ENCODE results near the gene ARV1. TPM values are rescaled to one million over a fixed set of nuclear protein-coding genes. Genes with fewer than 3 reads are reported as not detected.

Gene ARV1
- total RNA-seq, 1 experiment from 2014 or later = 8.0 TPM

- no peak for TF ChIP-seq CTCF (conservative IDR thresholded peaks at IDR 0.05)
- Mint-ChIP-seq H3K36me3 (ENCODE audit: insufficient read depth in 1 of 3, low read depth in 3 of 3) (peaks cover 0 to 2% (median 0%) of the 10 kb centered on the region in 3 experiments; a peak in 1 of 7 replicates), H3K4me3 (peak overlapping the region; percentile 95 to 97), H3K27me3 (ENCODE audit: low read depth) (peaks cover 22% of the 10 kb centered on the region), H3K27ac (no peak overlapping the region), H3K9me3 (no peaks in the 10 kb centered on the region; a peak in 1 of 5 replicates), H3K4me1 (peaks cover 23 to 31% of the 10 kb centered on the region in 2 experiments)
- Histone ChIP-seq H3K4ac (ENCODE audit: low read depth, low read length) (no peak overlapping the region), H3K27ac (ENCODE audit: insufficient read length, low read depth, low read length) (no peak overlapping the region), H3K27me3 (ENCODE audit: insufficient read depth, low read length) (peaks cover 39% of the 10 kb centered on the region), H3K56ac (ENCODE audit: insufficient read length, low read depth, low read length) (no peak overlapping the region), H2BK15ac (ENCODE audit: low read depth, low read length) (no peak overlapping the region), H2BK120ac (ENCODE audit: low read depth, low read length, poor library complexity, severe bottlenecking) (no peak overlapping the region), H3K79me1 (ENCODE audit: insufficient read depth, low read depth, low read length, poor library complexity, severe bottlenecking) (no peaks in the 10 kb centered on the region), H3T11ph (ENCODE audit: low read length) (no peak overlapping the region), H2AK5ac (ENCODE audit: insufficient read length, low read length) (no peak overlapping the region), H3K4me1 (ENCODE audit: insufficient read depth, low read length) (no peaks in the 10 kb centered on the region), H2BK5ac (ENCODE audit: insufficient read length, low read length) (no peak overlapping the region), H4K20me1 (ENCODE audit: control insufficient read depth, insufficient read depth, insufficient read length) (no peaks in the 10 kb centered on the region), H3K9me3 (ENCODE audit: control insufficient read depth, low read depth, low read length) (no peaks in the 10 kb centered on the region), H3K14ac (ENCODE audit: insufficient read depth, low read length) (no peak overlapping the region), H2AFZ (ENCODE audit: low read length) (no peak overlapping the region), H4K91ac (ENCODE audit: insufficient read length, low read depth, low read length) (no peak overlapping the region), H3K23ac (ENCODE audit: insufficient read length, low read depth, low read length) (no peak overlapping the region), H4K5ac (ENCODE audit: insufficient read length, low read depth, low read length) (no peak overlapping the region), H2BK20ac (ENCODE audit: low read depth, low read length, poor library complexity, severe bottlenecking) (no peak overlapping the region), H3K23me2 (ENCODE audit: insufficient read length, low read depth, low read length, poor library complexity, severe bottlenecking) (peaks cover 9% of the 10 kb centered on the region), H3K79me2 (ENCODE audit: insufficient read depth, low read length) (no peaks in the 10 kb centered on the region), H3K9ac (ENCODE audit: extremely low read depth, insufficient read length, low read length) (no peak overlapping the region), H3K18ac (ENCODE audit: insufficient read length, low read depth, low read length) (no peak overlapping the region), H3K4me2 (ENCODE audit: insufficient read depth, insufficient read length, low read length) (no peak overlapping the region), H2BK12ac (ENCODE audit: insufficient read length, low read depth, low read length) (no peak overlapping the region), H4K8ac (replicated peaks; ENCODE audit: insufficient read length, low read depth, low read length) (no peak overlapping the region)
- DNase-seq = no peak
- no CpG with 5 or more reads among the region's 4 CpGs for WGBS (ENCODE audit: extremely low coverage, insufficient read length, low lambda C conversion rate)
Measured at GRCh38 chr1:230979952-230980351, 1.1 kb downstream of the ARV1 start.
